ENCODE data around the gene PRR16. TPM values are rescaled to one million over a fixed set of nuclear protein-coding genes. Genes with fewer than 3 reads are reported as not detected.

PRR16 gene
- total and polyA plus RNA-seq, 2 of the 13 experiments (the other 11 are each of a cell fraction or from before 2014, with no cell fraction given): not detected

DNA sequence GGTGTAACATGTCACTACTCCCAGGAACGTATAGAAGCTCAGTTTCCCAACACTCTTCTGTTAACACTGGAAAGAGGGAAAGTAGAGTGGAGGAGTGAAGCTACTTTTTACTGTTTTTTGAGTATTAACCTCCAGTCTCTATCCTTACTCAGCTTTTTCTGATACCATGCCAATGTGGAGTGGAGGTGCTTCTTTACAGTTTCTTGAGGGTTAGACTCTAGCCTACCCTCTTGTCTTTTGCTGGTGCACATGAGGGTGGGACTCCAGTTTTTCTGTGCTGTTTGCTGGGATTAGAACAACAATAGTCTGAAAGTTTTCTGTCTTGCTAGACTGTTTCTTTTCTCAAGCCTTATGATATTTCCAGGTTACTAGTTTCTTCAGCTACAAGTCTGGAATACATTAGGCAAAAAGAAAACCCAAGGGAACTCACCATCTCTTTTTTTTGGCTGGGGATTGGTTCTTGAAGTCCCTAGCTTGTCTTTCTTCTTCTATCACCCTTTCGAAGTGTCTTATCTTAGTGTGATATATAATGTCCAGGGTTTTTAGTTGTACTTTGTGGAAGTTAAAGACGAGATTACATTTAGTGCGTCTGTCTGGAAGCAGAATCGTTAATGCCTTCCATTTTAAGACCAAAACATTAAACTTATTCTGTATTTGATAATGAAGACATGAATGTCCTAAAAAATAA lies 35.9 kb downstream of the PRR16 start:
- no TSS peak for BruUV-seq (replicated peaks)
- no peaks in the 10 kb centered on the region for H3K4me1 ChIP-seq (ENCODE audit: insufficient read depth, low read length)
- H4K20me1 ChIP-seq (ENCODE audit: insufficient read depth, low read length): no peaks in the 10 kb centered on the region
- ChIA-PET CTCF (ENCODE audit: low intra/inter-chr PET ratio, low total read pairs) (no interaction called here), POLR2A (no interaction called here)
- WGBS (ENCODE audit: low lambda C conversion rate): 6% methylated on average over 5 of the region's 5 CpGs
- no peak for ATAC-seq
- no peak for TF ChIP-seq ZBTB39 (CRISPR knock-in tag; IDR thresholded peaks at IDR 0.05)
- no peak for TF ChIP-seq XBP1 (CRISPR knock-in tag; IDR thresholded peaks at IDR 0.05)
- no peak for TF ChIP-seq FOXO1 (CRISPR knock-in tag; IDR thresholded peaks at IDR 0.05)
- TF ChIP-seq AHR (CRISPR knock-in tag; IDR thresholded peaks at IDR 0.05): no peak
- TF ChIP-seq ZNF343 (CRISPR knock-in tag; IDR thresholded peaks at IDR 0.05): no peak
- TF ChIP-seq TEAD3 (CRISPR knock-in tag; optimal IDR thresholded peaks at IDR 0.05; ENCODE audit: borderline replicate concordance): no peak
- no peak for TF ChIP-seq HNRNPUL1 (IDR thresholded peaks at IDR 0.05; ENCODE audit: low read depth, low read length)
- no peak for TF ChIP-seq REXO4 (CRISPR knock-in tag; IDR thresholded peaks at IDR 0.05; ENCODE audit: borderline replicate concordance)
- no peak for TF ChIP-seq ZNF768 (CRISPR knock-in tag; IDR thresholded peaks at IDR 0.05)
- TF ChIP-seq ZNF142 (CRISPR knock-in tag; IDR thresholded peaks at IDR 0.05): no peak
- TF ChIP-seq GABPB1 (CRISPR knock-in tag; IDR thresholded peaks at IDR 0.05): no peak
- no peak for TF ChIP-seq CAMTA2 (CRISPR knock-in tag; IDR thresholded peaks at IDR 0.05; ENCODE audit: borderline replicate concordance)
- no peak for TF ChIP-seq SRSF1 (optimal IDR thresholded peaks at IDR 0.05; ENCODE audit: low read depth, low read length)
- TF ChIP-seq SAP130 (CRISPR knock-in tag; IDR thresholded peaks at IDR 0.05; ENCODE audit: low read depth): no peak
- H3K4me2 ChIP-seq (ENCODE audit: low read depth, low read length): no peak overlapping the region
- no peaks in the 10 kb centered on the region for H3K9me3 ChIP-seq (ENCODE audit: low read length)
- DNase-seq (ENCODE audit: low spot score): no peak
- no peaks in the 10 kb centered on the region for H3K79me2 ChIP-seq (ENCODE audit: insufficient read depth, low read length)
- no peak overlapping the region for H2AFZ ChIP-seq (ENCODE audit: low read length)
- no peaks in the 10 kb centered on the region for H3K27me3 ChIP-seq (ENCODE audit: control insufficient read depth in 1 of 2, insufficient read depth in 2 of 2, low read length in 2 of 2)
- H3K9ac ChIP-seq (ENCODE audit: insufficient read depth, low read depth, low read length): no peak overlapping the region
- FAIRE-seq: no peak
- H3K36me3 ChIP-seq (replicated peaks in 1 of 2; ENCODE audit: control insufficient read depth in 1 of 2, insufficient read depth in 2 of 2, low read length in 2 of 2): no peaks in the 10 kb centered on the region
- no peak overlapping the region for H3K4me3 ChIP-seq (replicated peaks in 1 of 3; ENCODE audit: insufficient read depth in 1 of 3, low read depth in 2 of 3, low read length in 3 of 3)
- in situ Hi-C loops (cut with HindIII; ENCODE audit: extremely low pct_ligation_motif_present, low pct_unique_long_range_greater_than_20kb): no loop called here
- H3K27ac ChIP-seq (ENCODE audit: extremely low read length, insufficient read depth, low read length): no peak overlapping the region
- intact Hi-C loops (cut with micrococcal nuclease; ENCODE audit: unreplicated experiment): no loop called here
